HG02852 (cell line): ENCODE measurements around the gene SIRT5.

Source experiments
- ATAC-seq: cut with Tn5 transposase; IDR thresholded peaks from one replicate; pipeline ENCODE4 v1.9.1; 2021; ENCODE audit warnings: mild to moderate bottlenecking, moderate library complexity; ENCODE audit not compliant: unreplicated experiment

The SIRT5 gene

DNA sequence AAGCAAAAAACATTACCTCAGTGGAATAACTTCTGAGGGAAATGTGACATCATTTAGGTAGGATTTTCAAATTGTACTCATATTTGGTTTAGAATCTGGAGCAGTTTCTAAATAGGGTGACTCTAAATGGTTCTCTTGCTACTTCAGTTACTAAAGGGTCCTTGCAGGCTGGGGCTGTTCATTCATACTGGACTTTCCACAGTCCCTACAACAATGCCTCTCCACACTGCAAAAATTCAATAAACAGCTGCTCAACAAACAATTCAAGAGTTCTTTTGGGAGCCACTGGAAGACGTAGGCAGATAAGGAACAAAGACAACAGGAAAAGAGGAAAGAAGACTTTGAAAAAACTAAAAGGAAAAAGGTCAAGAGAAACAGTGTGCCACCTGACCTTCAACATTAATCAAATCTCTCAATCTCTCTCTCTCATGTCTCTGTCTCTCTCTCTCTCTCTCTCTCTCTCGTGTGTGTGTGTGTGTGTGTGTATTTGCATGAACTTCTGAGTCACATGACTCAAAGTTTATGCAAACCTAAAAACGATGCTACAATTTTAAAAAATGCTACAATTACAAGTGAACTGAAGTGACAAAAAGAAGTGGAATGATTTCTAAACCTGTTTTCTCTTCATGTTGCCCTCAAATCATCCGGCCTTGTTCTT, 55.2 kb downstream of the SIRT5 start:
- no peak for ATAC-seq

DNA sequence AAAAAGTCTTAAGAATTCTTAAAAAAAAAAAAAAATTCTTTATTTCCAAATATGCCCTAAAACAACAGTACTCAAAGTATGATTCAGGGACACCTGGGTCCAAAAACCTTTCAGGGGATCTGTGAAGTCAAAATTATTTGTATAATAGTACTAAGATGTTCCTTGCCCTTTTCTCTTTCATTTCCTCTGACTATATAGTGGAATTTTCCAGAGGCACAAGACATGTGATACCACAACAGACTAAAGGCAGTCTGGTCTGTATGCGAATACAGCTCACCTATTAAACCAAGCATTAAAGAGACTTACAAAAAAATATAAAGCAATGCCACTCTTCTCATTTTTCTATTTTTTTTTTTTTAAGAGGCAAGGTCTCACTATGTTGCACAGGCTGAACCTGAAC, 56.1 kb downstream of the SIRT5 start:
- no peak for ATAC-seq

DNA sequence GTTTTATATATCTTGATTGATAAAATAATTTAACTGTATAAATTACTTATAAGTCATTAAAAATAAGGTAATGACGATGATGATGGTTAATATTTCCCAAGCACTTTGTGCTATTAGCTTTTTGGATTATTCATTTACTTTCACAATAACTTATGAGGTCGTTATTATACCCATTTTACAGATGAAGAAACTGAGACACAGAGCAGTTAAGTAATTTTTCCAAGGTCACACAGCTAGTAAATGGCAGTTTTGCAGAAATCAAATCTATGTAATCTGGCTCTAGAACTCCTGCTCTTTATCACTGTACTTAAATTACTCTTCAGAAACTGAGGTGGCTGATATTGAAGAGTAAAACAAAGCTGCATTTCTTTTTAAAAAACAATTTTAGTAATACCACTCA, 58.9 kb downstream of the SIRT5 start:
- no peak for ATAC-seq

DNA sequence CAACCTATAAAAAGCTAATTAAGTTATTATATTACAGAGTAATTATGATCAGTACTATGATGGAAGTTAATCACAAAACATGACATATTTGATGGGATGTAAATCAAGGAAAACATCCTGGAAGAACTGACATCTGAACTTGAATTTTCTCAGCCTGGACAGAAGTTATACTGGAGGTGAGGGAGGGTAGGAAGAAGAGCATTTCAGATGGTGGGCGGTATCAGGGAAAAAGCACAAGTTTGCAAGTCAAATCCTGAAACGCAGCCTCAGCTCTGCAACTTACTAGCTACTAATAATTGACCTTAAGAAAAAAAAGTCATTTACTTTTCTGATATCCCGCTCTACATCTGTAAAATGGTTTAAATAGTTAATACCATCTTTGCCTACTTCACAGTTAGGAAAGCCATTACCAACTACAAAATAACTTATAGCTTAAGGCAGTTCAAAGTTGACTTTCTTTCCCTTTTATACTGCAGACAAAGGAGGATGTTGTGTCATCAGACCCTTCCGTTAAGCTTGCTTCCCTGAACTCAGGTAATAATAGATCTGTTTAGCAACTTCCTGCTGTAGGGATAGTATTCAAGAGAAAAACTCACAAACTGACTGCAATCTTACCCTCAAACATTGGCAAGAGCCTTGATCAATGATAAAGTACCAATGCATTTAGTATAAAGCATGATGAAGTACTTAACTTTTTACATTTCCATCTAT, 61.7 kb downstream of the SIRT5 start:
- no peak for ATAC-seq

DNA sequence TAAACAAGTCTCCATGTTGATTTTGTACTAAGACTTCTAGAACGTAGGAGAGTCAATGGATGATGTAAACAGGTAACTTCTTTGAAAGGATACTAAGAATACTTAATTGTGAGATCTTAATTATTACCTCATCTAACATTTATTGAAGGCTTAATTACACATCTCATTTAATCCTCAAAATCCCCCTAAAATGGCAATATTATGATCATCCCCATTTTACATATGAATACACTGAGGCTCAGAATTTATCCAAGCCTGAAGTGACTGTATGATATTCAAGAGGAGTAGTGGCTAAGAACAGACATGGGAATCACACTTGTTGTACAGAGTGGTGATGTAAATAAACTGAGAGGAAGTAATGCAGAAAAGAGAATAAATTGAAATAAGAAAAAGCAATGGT, 63.6 kb downstream of the SIRT5 start:
- no peak for ATAC-seq

DNA sequence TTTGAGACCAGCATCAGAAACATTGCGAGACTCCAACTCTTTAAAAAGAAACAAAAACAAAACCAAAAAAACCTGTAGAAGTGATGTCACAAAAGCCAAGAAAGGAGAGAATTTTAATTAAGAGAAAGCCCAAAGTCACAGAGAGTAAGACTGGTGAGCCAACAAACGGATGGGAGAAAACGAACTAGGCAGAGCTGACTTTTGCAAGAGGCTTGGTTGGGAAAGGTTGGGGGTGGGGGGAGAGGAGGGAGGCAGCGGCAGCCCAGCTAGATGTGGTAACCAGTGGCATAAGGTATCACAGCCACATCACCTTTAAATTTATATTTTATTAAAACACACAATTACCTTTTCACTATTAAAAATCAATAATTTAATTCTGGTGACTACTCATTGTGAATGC, 64.2 kb downstream of the SIRT5 start:
- no peak for ATAC-seq

DNA sequence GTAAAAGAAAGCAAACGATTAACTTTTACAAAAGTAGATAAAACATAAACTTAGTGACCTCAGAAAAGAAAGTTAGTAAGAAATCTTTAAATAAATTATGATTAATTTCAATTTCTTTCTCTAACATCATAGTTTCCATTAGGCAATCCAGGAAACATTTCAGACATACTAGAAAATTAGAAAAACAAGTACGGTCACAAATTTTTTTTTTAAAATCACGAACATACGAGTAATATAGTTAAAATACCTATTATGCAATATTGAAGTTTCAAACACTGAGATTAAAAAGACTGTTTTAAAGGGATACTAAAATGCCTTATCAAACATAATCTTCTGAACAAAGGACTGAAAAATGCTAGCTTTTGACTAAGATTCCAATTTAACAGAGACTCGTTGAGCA, 66.9 kb downstream of the SIRT5 start:
- no peak for ATAC-seq

DNA sequence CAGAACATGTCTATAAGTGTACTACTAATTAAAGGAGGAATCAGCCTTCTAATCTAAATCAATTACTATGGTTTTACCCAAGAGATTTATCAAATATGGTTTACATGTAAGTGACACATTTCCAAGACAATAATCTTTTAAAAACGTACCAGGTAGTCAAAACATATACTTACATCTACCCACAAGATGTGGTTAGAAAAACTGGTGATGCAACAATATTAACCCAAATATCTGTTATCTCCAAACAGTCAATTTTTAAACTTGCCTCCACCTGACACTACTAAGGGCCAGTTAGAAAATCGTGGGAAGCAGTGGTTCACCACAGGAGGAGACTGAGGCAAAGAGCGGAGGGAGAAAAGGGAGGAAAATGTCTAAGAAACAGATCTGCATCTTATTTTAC, 68.7 kb downstream of the SIRT5 start:
- no peak for ATAC-seq

DNA sequence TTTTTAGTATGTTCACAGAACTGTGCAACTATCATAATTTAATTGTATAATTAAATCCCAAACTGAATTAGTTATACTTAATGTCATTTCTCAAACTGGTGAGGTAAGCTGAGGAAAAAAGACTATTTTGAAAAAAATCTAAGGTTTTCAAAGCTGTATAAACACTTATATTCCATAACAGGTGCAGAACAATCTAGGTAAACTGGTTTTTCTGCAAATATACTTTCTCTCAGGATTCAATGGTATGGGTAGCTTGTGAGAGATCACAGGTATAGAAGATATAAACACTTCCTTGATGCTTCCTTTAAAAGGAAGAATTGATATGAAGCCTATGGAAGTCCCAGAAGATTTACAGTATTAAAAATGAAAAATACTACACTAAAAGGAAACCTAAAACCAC, 74.4 kb downstream of the SIRT5 start:
- ATAC-seq = no peak

DNA sequence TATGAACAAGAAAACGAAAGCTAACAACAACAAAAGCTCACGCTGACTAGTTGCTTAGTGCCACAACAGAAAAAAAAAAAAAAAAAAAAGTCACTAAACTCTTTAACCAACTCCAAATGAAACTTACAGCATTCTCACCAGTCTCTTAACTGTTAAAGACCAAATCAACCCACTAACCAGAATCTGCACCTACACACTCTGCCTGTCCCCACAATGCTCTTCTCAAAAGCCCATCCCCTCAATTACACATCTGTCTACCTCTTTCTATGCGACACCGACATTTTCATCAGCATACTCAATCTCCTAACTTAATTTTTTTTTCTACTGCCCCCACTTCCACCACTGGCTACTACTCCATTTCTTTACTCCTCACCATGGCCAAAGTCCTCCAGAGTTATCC, 75.0 kb downstream of the SIRT5 start:
- no peak for ATAC-seq

DNA sequence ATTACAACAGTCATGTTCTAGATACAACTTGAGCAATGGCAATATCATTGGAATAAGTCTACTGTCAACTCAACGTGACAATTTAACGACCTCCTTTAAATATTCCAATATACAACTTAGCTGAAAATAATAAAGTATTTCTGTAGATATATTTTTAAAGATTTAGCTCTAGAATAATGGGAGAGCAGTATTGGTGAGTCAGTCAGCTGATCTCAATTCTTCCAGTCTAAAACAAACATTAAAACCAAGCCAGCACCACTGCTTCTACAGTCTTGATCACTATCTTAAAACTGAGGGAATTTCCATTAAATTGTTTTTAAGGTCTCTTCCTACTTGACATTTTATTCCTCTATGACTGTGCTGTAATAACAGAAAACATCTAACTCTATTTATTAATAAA, 78.9 kb downstream of the SIRT5 start:
- ATAC-seq = no peak

DNA sequence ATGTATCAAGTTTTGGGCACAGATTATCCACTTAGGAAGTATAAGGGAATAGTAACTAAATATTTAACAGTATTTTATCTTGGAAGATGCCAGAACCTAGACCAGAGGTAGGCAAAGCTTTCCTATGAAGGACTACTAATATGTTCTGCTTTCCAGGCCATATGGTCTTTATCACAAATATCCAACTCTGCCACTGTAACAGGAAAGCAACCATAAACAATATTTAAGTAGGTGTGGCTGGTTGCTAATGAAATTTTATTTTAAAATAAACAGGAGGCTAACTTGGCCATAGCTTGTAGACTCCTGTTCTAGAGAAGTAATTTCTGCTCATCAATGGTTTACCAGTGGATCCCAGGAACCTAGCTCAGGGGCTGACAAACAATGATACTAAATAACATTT, 80.1 kb downstream of the SIRT5 start:
- no peak for ATAC-seq

DNA sequence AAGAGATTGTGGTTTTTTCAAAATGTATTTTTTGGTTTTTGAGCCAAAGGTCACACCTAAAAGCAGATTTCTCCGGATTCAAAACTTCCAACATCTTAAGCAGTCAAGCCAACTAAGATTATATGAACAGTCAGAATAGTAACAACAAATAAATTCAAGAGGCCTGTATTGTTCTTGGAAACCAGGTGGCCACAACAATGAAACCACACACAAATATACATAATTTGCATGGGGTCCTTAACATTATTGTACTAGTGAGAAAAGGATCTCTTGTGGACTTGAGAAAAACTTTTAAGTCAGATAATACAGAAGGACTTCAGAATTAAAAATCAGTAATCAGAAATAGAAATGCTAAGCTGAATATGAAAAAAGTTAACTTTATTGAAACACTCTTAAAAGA, 81.3 kb downstream of the SIRT5 start:
- no peak for ATAC-seq

DNA sequence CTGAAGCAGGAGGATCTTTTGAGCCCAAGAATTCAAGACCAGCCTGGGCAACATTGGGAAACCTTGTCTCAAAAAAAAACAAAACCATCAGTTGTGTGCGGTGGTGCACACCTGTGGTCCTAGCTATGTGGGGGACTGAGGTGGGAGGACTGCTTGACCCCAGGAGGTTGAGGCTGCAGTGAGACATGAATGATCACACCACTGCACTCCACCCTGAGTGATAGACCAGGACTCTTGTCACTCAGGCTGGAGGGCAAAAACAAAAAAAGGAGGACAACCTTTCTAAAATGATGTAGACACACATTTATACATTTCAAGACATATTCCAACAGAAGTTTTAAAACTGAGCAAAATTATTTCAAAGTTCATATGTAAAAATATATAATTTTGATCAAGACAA, 85.9 kb downstream of the SIRT5 start:
- no peak for ATAC-seq

DNA sequence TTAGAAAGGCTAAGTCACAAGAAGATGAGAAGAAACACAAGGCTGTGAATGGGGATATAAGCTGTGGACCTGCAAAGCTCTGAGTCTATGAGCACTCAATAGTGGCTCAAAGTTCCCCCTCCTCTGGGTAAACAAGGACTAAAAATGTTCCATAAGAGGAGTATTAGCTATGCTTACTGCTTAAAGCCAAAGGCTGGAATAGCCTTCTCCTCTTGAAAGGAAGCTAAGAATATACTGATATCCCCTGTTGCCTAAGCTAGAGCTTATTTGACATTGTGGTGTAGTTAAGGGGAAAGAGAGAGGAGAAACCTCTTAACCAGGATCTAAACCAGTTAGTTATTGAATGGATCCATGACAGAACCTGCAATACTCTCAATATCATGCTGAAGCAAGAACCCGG, 86.5 kb downstream of the SIRT5 start:
- ATAC-seq = no peak

DNA sequence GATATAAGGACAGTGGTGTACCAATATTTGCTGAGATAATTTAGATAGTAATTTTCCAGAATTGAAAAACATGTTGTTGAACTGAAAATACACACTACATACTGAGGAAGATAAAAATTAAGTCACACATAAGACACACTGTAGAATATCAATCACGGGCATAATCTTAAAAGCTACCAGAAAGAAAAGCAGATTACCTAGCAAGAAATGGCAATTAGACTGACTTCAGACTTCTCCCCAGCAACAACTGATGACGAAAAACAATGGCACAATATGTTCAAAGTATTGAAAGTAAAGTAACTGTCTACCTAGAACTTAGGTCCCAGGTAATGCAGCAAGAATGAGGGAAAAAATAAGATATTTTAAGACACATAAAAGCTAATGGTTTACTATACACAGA, 87.2 kb downstream of the SIRT5 start:
- ATAC-seq = no peak

DNA sequence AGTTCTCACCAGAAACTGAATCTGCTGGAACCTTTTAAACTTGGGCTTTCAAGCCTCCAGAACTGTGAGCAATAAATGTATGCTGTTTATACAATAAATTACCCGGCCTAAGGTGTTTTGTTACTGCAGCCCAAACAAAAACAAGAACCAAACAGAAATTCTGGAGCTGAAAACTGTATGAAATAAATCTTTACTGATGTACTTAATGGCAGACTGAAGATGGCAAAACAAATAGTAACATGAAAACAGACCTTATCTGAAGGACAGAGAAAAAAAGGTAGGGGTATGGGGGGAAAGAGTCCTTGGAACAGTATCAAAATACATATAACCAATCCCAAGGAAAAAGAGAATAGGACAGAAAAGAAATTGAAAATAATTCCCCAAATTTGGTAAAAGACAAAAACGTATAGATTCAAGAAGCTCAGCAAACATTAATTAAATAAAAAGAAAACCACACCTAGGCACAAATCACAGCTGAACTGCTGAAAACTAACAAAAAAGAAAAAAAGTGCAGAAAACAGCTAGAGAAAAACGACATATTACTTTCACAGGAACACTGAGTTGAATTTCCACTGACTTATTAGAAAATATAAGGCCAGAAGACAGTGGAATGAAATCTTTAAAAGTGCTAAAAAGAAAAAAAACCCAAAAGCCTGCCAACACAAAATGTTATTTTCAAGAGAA, 88.4 kb downstream of the SIRT5 start:
- no peak for ATAC-seq

DNA sequence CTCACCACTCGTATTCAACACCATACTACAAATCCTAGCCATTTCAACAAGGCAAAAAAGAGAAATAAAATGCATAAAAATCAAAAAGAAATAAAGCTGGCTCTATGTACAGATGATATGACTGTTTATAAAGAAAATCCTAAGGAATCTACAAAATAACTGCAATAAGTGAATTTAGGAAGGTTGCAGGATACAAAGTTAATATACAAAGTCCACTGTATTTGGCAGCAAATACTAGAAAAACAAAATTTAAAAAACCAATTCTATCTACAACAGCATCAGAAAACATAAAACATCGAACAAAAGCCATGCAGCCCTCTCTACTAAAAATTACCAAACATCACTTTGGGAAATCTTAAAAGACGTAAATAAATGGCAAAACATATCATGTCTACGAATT, 89.6 kb downstream of the SIRT5 start:
- no peak for ATAC-seq
